SK-N-SH (cell line): ENCODE measurements around the gene UNC79. TPM values are rescaled to one million over a fixed set of nuclear protein-coding genes. Genes with fewer than 3 reads are reported as not detected.

Experiments
- CTCF ChIA-PET: fragments of 300-600, 350-600 bp; formaldehyde crosslinking; extraction: SDS; loops from one replicate; lab custom pipeline; 2021; lab: Yijun Ruan, JAX
- POLR2A ChIA-PET: fragments of 350-600 bp; sonication (Branson Sonifier 250); formaldehyde crosslinking; extraction: SDS; loops from one replicate; lab custom pipeline; 2020; ENCODE audit warnings: antibody characterized with exemption, inconsistent platforms; lab: Yijun Ruan, JAX
- DNase-seq: peaks from one replicate; pipeline ENCODE4 v3.0.0; 2012
- H2AFZ ChIP-seq: fragments of 200-600 bp; sonication (generic); 2 replicates; pipeline ENCODE4 v1.8.1; 2016; ENCODE audit warnings: antibody characterized with exemption, mild to moderate bottlenecking, low read depth
- H3F3A ChIP-seq: fragments of 200-600 bp; sonication (generic); replicated peaks from 2 replicates; pipeline ENCODE3; 2016; ENCODE audit warnings: antibody characterized with exemption, mild to moderate bottlenecking; ENCODE audit not compliant: insufficient read depth
- H3K27ac ChIP-seq, 2 experiments: fragments of 200-500 bp in 1 of 2; fragments of 200-600 bp in 1 of 2; sonication (Bioruptor generic) in 1 of 2; sonication (generic), shearing (Covaris generic) in 1 of 2; 2 replicates each; pipeline versions ENCODE4 v1.5.1 to v1.6.1; 2014 to 2016; ENCODE audit warnings: low read depth in 2 of 2, inconsistent platforms in 1 of 2, low read length in 1 of 2, mild to moderate bottlenecking in 1 of 2, mixed read lengths in 1 of 2
- H3K27me3 ChIP-seq: fragments of 200-600 bp; sonication (generic), shearing (Covaris generic); 2 replicates; pipeline ENCODE4 v1.6.1; 2016; ENCODE audit warnings: mixed run types; ENCODE audit not compliant: insufficient read depth
- H3K36me3 ChIP-seq, 2 experiments: fragments of 200-500 bp in 1 of 2; fragments of 200-600 bp in 1 of 2; sonication (Bioruptor generic) in 1 of 2; sonication (generic) in 1 of 2; replicated peaks in 1 of 2; 2 replicates each; pipeline versions ENCODE3 to v1.5.1; 2014 to 2016; ENCODE audit warnings: low read length in 1 of 2, mild to moderate bottlenecking in 1 of 2; ENCODE audit not compliant: insufficient read depth in 2 of 2, control insufficient read depth in 1 of 2
- H3K4me1 ChIP-seq, 2 experiments: fragments of 200-500 bp in 1 of 2; fragments of 200-600 bp in 1 of 2; sonication (Bioruptor generic) in 1 of 2; sonication (generic), shearing (Covaris generic) in 1 of 2; 2 replicates each; pipeline versions ENCODE4 v1.5.1 to v1.6.1; 2014 to 2016; ENCODE audit warnings: low read depth in 1 of 2, low read length in 1 of 2, mixed run types in 1 of 2; ENCODE audit not compliant: insufficient read depth in 2 of 2, control insufficient read depth in 1 of 2
- H3K4me2 ChIP-seq: fragments of 200-600 bp; sonication (generic), shearing (Covaris generic); 2 replicates; pipeline ENCODE4 v1.6.1; 2017; ENCODE audit warnings: mixed run types
- H3K4me3 ChIP-seq, 2 experiments: fragments of 200-500 bp in 1 of 2; fragments of 200-600 bp in 1 of 2; sonication (Bioruptor generic) in 1 of 2; sonication (generic), shearing (Covaris generic) in 1 of 2; 2 replicates each; pipeline versions ENCODE4 v1.5.1 to v1.8.1; 2014 to 2016; ENCODE audit warnings: low read depth in 2 of 2, inconsistent platforms in 1 of 2, low read length in 1 of 2, mild to moderate bottlenecking in 1 of 2, mixed read lengths in 1 of 2, moderate library complexity in 1 of 2
- H3K79me2 ChIP-seq: fragments of 200-600 bp; sonication (generic); 2 replicates; pipeline ENCODE4 v1.8.1; 2017; ENCODE audit warnings: mild to moderate bottlenecking; ENCODE audit not compliant: insufficient read depth
- H3K9ac ChIP-seq: fragments of 200-600 bp; sonication (generic); 2 replicates; pipeline ENCODE4 v1.6.1; 2017; ENCODE audit warnings: mixed run types
- H3K9me2 ChIP-seq: fragments of 200-600 bp; sonication (generic); 2 replicates; pipeline ENCODE4 v1.6.1; 2017; ENCODE audit warnings: mixed run types
- H3K9me3 ChIP-seq: fragments of 200-600 bp; sonication (generic); 2 replicates; pipeline ENCODE4 v1.6.1; 2017; ENCODE audit warnings: mixed run types, mild to moderate bottlenecking, moderate library complexity
- H4K20me1 ChIP-seq: fragments of 200-600 bp; sonication (generic); 2 replicates; pipeline ENCODE4 v1.6.1; 2017; ENCODE audit warnings: mild to moderate bottlenecking, mixed run types; ENCODE audit not compliant: insufficient read depth
- CHD2 ChIP-seq: fragments of 150-350 bp; IDR thresholded peaks from 2 replicates; pipeline ENCODE4 v1.6.1; 2018; ENCODE audit warnings: low read length; ENCODE audit not compliant: partially characterized antibody
- CTCF ChIP-seq: fragments of 200-600 bp; sonication (generic); IDR thresholded peaks from 2 replicates; pipeline ENCODE4 v1.6.1; 2017; ENCODE audit warnings: antibody characterized with exemption, mild to moderate bottlenecking, moderate library complexity
- ELF1 ChIP-seq: IDR thresholded peaks from 2 replicates; pipeline ENCODE4 v1.4.0; 2012
- EZH2phosphoT487 ChIP-seq: fragments of 200-600 bp; sonication (generic); IDR thresholded peaks from 2 replicates; pipeline ENCODE4 v1.6.1; 2017; ENCODE audit warnings: low read depth, mixed run types, mild to moderate bottlenecking, antibody characterized with exemption, moderate library complexity, borderline replicate concordance
- FOXJ3 ChIP-seq: sonication (generic); formaldehyde crosslinking; IDR thresholded peaks from 2 replicates; pipeline ENCODE4 v1.5.1; 2020; ENCODE audit warnings: mild to moderate bottlenecking, missing genetic modification reagents
- GABPA ChIP-seq: IDR thresholded peaks from 2 replicates; pipeline ENCODE4 v1.4.0; 2012; ENCODE audit warnings: low read depth, mild to moderate bottlenecking
- JUND ChIP-seq: IDR thresholded peaks from 2 replicates; pipeline ENCODE4 v1.4.0; 2012
- MEF2A ChIP-seq: IDR thresholded peaks from 2 replicates; pipeline ENCODE4 v1.4.0; 2012; ENCODE audit warnings: low read depth, borderline replicate concordance
- MXI1 ChIP-seq: IDR thresholded peaks from 2 replicates; pipeline ENCODE4 v1.6.1; 2012; ENCODE audit warnings: mild to moderate bottlenecking, low read depth, low read length, improper control_type of control experiment
- NRF1 ChIP-seq: IDR thresholded peaks from 2 replicates; pipeline ENCODE4 v1.6.1; 2012; ENCODE audit warnings: low read depth, mild to moderate bottlenecking, low read length
- PBX3 ChIP-seq: IDR thresholded peaks from 2 replicates; pipeline ENCODE4; 2012
- POLR2AphosphoS5 ChIP-seq: IDR thresholded peaks from 2 replicates; pipeline ENCODE4 v1.6.1; 2012; ENCODE audit warnings: low read depth, low read length
- RCOR1 ChIP-seq: fragments of 150-350 bp; IDR thresholded peaks from 2 replicates; pipeline ENCODE4 v1.6.1; 2017; ENCODE audit warnings: antibody characterized with exemption, low read length
- REST ChIP-seq: IDR thresholded peaks from 2 replicates; pipeline ENCODE4 v1.6.1; 2012; ENCODE audit warnings: mild to moderate bottlenecking, low read depth, low read length, moderate library complexity
- RFX5 ChIP-seq: IDR thresholded peaks from 2 replicates; pipeline ENCODE4 v1.6.1; 2012; ENCODE audit warnings: mild to moderate bottlenecking, improper control_type of control experiment, low read length
- SIN3A ChIP-seq: IDR thresholded peaks from 2 replicates; pipeline ENCODE4 v1.6.1; 2012; ENCODE audit warnings: low read depth, mild to moderate bottlenecking, low read length, moderate library complexity, borderline replicate concordance
- YY1 ChIP-seq: IDR thresholded peaks from 2 replicates; pipeline ENCODE4 v1.4.0; 2012; ENCODE audit warnings: low read depth, mild to moderate bottlenecking
- WGBS: methylation state at CpG from one replicate; pipeline ENCODE4 v1.1.6; 2017; ENCODE audit warnings: low lambda C conversion rate; 5-methylcytosine and 5-hydroxymethylcytosine counted together
- polyA plus RNA-seq, 3 experiments: library from polyadenylated mRNA; depleted of rRNA; stranded (reverse); fragments of >200 nt; gene quantifications; 2 replicates each; pipeline ENCODE4 v1.2.3, GENCODE V29; 2012
- TF ChIP-seq, protein P1 (sequence below): IDR thresholded peaks from 2 replicates; pipeline ENCODE4 v1.4.0; 2012; ENCODE audit warnings: low read depth

Gene UNC79
- polyA plus RNA-seq, 1 of the 3 experiments (the other 2 are of a cell fraction): 0.10 TPM

- H2AFZ ChIP-seq: no peak overlapping the region
- no peaks in the 10 kb centered on the region for H3K9me2 ChIP-seq
- TF ChIP-seq MEF2A (no peak), SIN3A (no peak), MXI1 (no peak), ELF1 (no peak), REST (no peak), FOXJ3 (CRISPR knock-in tag) (no peak), JUND (no peak), YY1 (no peak)
- TF ChIP-seq, protein P1, sequence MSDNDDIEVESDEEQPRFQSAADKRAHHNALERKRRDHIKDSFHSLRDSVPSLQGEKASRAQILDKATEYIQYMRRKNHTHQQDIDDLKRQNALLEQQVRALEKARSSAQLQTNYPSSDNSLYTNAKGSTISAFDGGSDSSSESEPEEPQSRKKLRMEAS: no peak
- ChIA-PET POLR2A (no interaction called here), CTCF (no interaction called here)
- no peaks in the 10 kb centered on the region for H4K20me1 ChIP-seq
- H3F3A ChIP-seq: no peaks in the 10 kb centered on the region
- 4% methylated on average over 3 of the region's 3 CpGs for WGBS
- H3K27me3 ChIP-seq: no peaks in the 10 kb centered on the region
- H3K9me3 ChIP-seq: no peaks in the 10 kb centered on the region
- H3K4me2 ChIP-seq: no peak overlapping the region
- no peak overlapping the region for H3K4me3 ChIP-seq
- H3K4me1 ChIP-seq: no peaks in the 10 kb centered on the region
- H3K9ac ChIP-seq: no peak overlapping the region
- H3K27ac ChIP-seq: no peak overlapping the region
- DNase-seq: no peak
- no peaks in the 10 kb centered on the region for H3K36me3 ChIP-seq
- H3K79me2 ChIP-seq: no peaks in the 10 kb centered on the region
These were observed 212.4 kb downstream of the UNC79 start for GRCh38 chr14:93643127-93643526.

GRCh38 chr14:93643676-93644075, 212.9 kb downstream of the UNC79 start:
- Histone ChIP-seq H3K36me3 (no peaks in the 10 kb centered on the region), H3K9me2 (no peaks in the 10 kb centered on the region), H3F3A (no peaks in the 10 kb centered on the region), H3K4me3 (no peak overlapping the region), H3K9me3 (no peaks in the 10 kb centered on the region), H3K4me2 (no peak overlapping the region), H3K79me2 (no peaks in the 10 kb centered on the region), H4K20me1 (no peaks in the 10 kb centered on the region), H3K27me3 (no peaks in the 10 kb centered on the region), H3K27ac (no peak overlapping the region), H3K4me1 (no peaks in the 10 kb centered on the region), H2AFZ (no peak overlapping the region), H3K9ac (no peak overlapping the region)
- ChIA-PET CTCF (interaction anchor here (1.0 to 3.6 kb wide), 3 partner anchors 11 to 296 kb away, joined by 4 to 22 read pairs (median 6); no protein-coding TSS in a partner anchor), POLR2A (no interaction called here)
- DNase-seq: no peak
- WGBS: 27% methylated on average over 5 of the region's 5 CpGs
- TF ChIP-seq CHD2: no peak
- TF ChIP-seq EZH2phosphoT487: no peak
- TF ChIP-seq NRF1: no peak
- TF ChIP-seq, protein P1: no peak
- no peak for TF ChIP-seq REST
- TF ChIP-seq PBX3: no peak
- TF ChIP-seq GABPA: no peak
- TF ChIP-seq POLR2AphosphoS5: no peak
- TF ChIP-seq RCOR1: no peak
- TF ChIP-seq CTCF: no peak
- TF ChIP-seq RFX5: no peak
